HG03064 (cell line): ENCODE data around the gene CALU.

Experiments
- ATAC-seq: cut with Tn5 transposase; IDR thresholded peaks from one replicate; pipeline ENCODE4 v1.9.1; 2021; ENCODE audit warnings: low read depth; ENCODE audit not compliant: unreplicated experiment

The CALU gene

GRCh38 chr7:128781126-128781525 lies 42.0 kb downstream of the CALU start:
- no peak for ATAC-seq

- no peak for ATAC-seq
These were observed 42.7 kb downstream of the CALU start for GRCh38 chr7:128781851-128782250.

- no peak for ATAC-seq
These were observed 44.1 kb downstream of the CALU start for GRCh38 chr7:128783143-128783861.

- no peak for ATAC-seq
These were observed 46.6 kb downstream of the CALU start for GRCh38 chr7:128785738-128786137.

- ATAC-seq, result no peak
These were observed 49.6 kb downstream of the CALU start for GRCh38 chr7:128788446-128789412.

- no peak for ATAC-seq
These were observed 51.3 kb downstream of the CALU start for GRCh38 chr7:128790315-128791041.

- peak; percentile 89 for ATAC-seq
These were observed 52.2 kb downstream of the CALU start, which contains the start of gene CCDC136 for GRCh38 chr7:128791121-128791971. TSS of gene CCDC136 (plus strand) at chr7:128791968. CDS start at chr7:128792412, 444 bp downstream.

- ATAC-seq, result no peak
These were observed 52.8 kb downstream of the CALU start for GRCh38 chr7:128791972-128792327.

GRCh38 chr7:128792471-128793180 lies 53.5 kb downstream of the CALU start:
- no peak for ATAC-seq

- ATAC-seq, result no peak
These were observed 54.0 kb downstream of the CALU start for GRCh38 chr7:128793181-128793547.

- ATAC-seq, result no peak
These were observed 54.9 kb downstream of the CALU start for GRCh38 chr7:128794020-128794419.

- ATAC-seq, result no peak
These were observed 55.3 kb downstream of the CALU start for GRCh38 chr7:128794436-128794835.

GRCh38 chr7:128795129-128795528 lies 56.0 kb downstream of the CALU start:
- ATAC-seq, result no peak

- no peak for ATAC-seq
These were observed 57.2 kb downstream of the CALU start for GRCh38 chr7:128796327-128796726.

- no peak for ATAC-seq
These were observed 60.3 kb downstream of the CALU start for GRCh38 chr7:128799451-128799850.

- ATAC-seq, result no peak
These were observed 61.4 kb downstream of the CALU start for GRCh38 chr7:128800567-128800966.

- no peak for ATAC-seq
These were observed 61.8 kb downstream of the CALU start for GRCh38 chr7:128801003-128801402.

GRCh38 chr7:128801667-128802418 lies 62.7 kb downstream of the CALU start:
- ATAC-seq, result no peak

GRCh38 chr7:128804484-128804883 lies 65.3 kb downstream of the CALU start:
- ATAC-seq, result no peak
